AG09309 (cell line): ENCODE results near the gene NUP93.
"Not testable (repeated sequence)": the region's sequence is repeated elsewhere in the genome, so short reads cannot be mapped to it uniquely, and the experiment has no call there.

Experiments used
- DNase-seq: peaks from one replicate; pipeline ENCODE4 v3.0.0-alpha.2; 2010; ENCODE audit warnings: low read depth
- H3K4me3 ChIP-seq: 2 replicates; pipeline ENCODE4 v1.5.1; 2011; ENCODE audit warnings: mild to moderate bottlenecking, low read depth, low read length, moderate library complexity; ENCODE audit not compliant: control insufficient read depth
- TF ChIP-seq, protein P1 (sequence below): IDR thresholded peaks from 2 replicates; pipeline ENCODE4 v1.5.1; 2011; ENCODE audit warnings: mild to moderate bottlenecking, low read depth, low read length, inconsistent platforms; ENCODE audit not compliant: insufficient read depth, control insufficient read depth; ENCODE audit errors: missing control alignments

NUP93 gene

DNA sequence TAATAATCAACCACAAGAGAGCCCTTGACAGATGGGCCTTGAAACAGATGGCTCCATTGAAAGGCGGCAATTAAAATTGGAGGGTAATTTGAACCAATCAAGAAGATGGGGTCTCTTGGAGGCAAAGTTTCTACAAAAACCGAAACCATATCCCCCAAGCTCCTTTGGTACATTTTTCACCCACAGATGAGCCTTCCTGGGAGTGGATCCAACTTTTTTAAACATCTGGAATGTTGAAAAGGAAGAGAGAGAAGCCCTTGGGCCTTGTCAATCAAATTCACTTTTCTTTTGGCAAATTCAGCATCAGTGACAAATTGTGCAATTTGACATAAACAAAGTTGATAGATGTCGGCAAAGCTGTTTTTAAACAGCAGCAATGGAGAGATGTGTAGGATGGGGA, 13.2 kb upstream of the NUP93 start:
- TF ChIP-seq, protein P1, sequence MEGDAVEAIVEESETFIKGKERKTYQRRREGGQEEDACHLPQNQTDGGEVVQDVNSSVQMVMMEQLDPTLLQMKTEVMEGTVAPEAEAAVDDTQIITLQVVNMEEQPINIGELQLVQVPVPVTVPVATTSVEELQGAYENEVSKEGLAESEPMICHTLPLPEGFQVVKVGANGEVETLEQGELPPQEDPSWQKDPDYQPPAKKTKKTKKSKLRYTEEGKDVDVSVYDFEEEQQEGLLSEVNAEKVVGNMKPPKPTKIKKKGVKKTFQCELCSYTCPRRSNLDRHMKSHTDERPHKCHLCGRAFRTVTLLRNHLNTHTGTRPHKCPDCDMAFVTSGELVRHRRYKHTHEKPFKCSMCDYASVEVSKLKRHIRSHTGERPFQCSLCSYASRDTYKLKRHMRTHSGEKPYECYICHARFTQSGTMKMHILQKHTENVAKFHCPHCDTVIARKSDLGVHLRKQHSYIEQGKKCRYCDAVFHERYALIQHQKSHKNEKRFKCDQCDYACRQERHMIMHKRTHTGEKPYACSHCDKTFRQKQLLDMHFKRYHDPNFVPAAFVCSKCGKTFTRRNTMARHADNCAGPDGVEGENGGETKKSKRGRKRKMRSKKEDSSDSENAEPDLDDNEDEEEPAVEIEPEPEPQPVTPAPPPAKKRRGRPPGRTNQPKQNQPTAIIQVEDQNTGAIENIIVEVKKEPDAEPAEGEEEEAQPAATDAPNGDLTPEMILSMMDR = no peak
- DNase-seq = no peak
- no peak overlapping the region for H3K4me3 ChIP-seq

- DNase-seq, H3K4me3 ChIP-seq: not testable (repeated sequence)
Measured at GRCh38 chr16:56717532-56717931, 12.4 kb upstream of the NUP93 start.

GRCh38 chr16:56722200-56722842, 7.6 kb upstream of the NUP93 start:
- no peak for DNase-seq
- TF ChIP-seq, protein P1 = no peak
- H3K4me3 ChIP-seq = no peak overlapping the region

DNA sequence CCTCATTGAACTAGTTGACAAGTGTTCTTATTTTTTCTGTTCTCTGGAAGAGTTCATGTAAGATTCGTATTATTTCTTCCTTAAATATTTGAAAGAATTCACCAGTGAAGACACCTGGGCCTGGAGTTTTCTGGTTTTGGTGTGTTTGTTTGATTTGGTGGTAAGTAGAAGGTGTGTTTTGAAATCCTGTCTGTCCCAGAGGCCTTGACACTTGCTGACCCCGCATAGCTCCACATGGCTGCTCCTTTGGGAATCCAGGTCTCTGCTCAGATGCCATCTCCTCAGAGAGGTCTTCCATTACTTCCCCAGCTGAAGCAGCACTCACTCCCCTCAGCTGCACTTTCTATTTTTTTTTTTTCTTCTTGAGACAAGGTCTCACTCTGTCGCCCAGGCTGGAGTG, 5.7 kb upstream of the NUP93 start:
- TF ChIP-seq, protein P1 = no peak
- H3K4me3 ChIP-seq = no peak overlapping the region
- no peak for DNase-seq

DNA sequence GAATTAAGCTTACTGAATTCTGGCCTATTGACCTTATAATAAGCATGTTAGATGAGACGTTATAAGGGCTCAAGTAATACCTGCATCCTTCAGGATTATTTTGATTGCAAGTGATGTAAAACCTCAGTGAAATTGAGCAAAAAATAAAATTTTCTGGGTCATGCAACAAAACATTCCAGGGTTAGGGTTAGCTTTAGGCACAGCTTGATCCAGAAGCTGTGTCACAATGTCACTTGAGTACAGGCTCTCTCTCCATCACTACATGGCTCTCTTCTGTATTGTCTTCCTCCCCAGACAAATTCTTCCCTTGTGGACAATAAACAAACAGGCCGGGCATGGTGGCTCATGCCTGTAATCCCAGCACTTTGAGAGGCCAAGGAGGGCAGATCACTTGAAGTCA, 3.6 kb upstream of the NUP93 start:
- H3K4me3 ChIP-seq = no peak overlapping the region
- TF ChIP-seq, protein P1 = no peak
- no peak for DNase-seq

- H3K4me3 ChIP-seq = no peak overlapping the region
- TF ChIP-seq, protein P1 = no peak
- DNase-seq = no peak
Measured at GRCh38 chr16:56726926-56727325, 3.0 kb upstream of the NUP93 start.

GRCh38 chr16:56728027-56728426, 1.9 kb upstream of the NUP93 start:
- DNase-seq = no peak
- no peak overlapping the region for H3K4me3 ChIP-seq
- TF ChIP-seq, protein P1 = no peak
